ENCODE data around the gene TSHZ1. TPM values are rescaled to one million over a fixed set of nuclear protein-coding genes. Genes with fewer than 3 reads are reported as not detected.
A peak's percentile ranks its signal among the peaks of the same experiment; 100 is the strongest.

The TSHZ1 gene
- total and polyA plus RNA-seq, 2 of the 8 experiments (the other 6 are each of a cell fraction or from before 2014, with no cell fraction given), result 0.03 to 0.32 TPM

DNA sequence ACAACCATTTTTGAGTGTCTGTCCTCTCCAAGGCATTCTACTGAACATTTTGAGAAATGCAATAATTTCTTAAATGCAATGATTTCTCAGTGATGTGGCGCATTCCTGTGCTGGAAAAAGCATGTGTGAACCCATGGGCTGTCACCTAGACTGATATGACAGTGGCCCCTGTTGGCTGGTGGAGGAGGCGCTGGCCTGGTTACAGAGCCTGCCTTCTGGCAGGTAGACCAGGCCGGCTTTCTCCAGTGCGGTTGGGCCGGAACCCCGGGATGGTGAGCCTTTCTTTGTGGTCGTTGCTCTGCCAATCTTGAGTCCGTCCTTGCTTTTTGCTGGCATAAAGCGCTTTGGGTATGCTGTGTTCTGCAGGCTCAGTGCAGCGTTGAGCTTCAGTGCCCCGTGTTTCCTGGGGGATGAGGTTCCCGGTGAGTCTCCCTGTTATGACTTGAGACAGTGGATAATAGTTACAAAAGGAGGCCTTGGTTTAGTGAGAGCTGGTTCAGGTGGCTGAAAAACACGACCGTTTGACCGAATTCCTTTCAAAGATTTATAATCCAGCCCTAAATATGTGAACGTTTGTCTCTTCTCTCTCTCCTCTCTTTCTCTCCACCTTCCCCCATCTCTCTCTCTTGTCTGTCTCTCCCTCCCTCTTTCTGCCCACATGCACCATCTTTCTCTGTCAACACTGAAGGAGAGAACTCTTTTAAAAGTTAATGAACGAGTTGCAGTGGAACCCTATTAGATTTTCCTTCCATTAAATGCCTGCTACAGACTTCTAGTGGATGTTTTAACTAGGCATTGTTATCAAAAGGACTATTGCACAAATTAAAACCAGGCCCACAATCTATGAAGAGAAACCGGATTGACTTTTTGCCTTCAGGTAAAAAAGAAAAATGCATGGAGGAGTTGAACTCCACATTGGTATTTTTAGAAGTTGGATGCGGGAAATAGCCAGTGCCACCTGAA, 34.0 kb downstream of the TSHZ1 start (continued):
- TF ChIP-seq TEAD4 (IDR thresholded peaks at IDR 0.05; ENCODE audit: low read depth, low read length), result 0 out of 2 replicates have a peak, but pooled peaks have one; percentile 13
- no peak for TF ChIP-seq BACH1 (IDR thresholded peaks at IDR 0.05; ENCODE audit: low read length)
- TF ChIP-seq BCL11A (IDR thresholded peaks at IDR 0.05; ENCODE audit: low read depth in 2 of 2, low read length in 2 of 2), result no peak
- peak; percentile 68 to 77 for TF ChIP-seq RAD21 (IDR thresholded peaks at IDR 0.05 in 1 of 2, conservative IDR thresholded peaks at IDR 0.05 in 1 of 2; ENCODE audit: low read depth in 2 of 2, low read length in 2 of 2)
- no peak for TF ChIP-seq CHD2 (IDR thresholded peaks at IDR 0.05; ENCODE audit: low read length)
- TF ChIP-seq EZH2 (IDR thresholded peaks at IDR 0.05; ENCODE audit: low read depth, low read length, severe bottlenecking), result no peak
- TF ChIP-seq CBX8 (IDR thresholded peaks at IDR 0.05; ENCODE audit: borderline replicate concordance, low read depth, low read length), result no peak
- TF ChIP-seq RFX5 (IDR thresholded peaks at IDR 0.05; ENCODE audit: borderline replicate concordance, low read depth, low read length), result no peak
- TF ChIP-seq TCF12 (IDR thresholded peaks at IDR 0.05; ENCODE audit: low read depth, low read length), result no peak
- no peak for TF ChIP-seq CREB1 (IDR thresholded peaks at IDR 0.05)
- TF ChIP-seq, protein P1, sequence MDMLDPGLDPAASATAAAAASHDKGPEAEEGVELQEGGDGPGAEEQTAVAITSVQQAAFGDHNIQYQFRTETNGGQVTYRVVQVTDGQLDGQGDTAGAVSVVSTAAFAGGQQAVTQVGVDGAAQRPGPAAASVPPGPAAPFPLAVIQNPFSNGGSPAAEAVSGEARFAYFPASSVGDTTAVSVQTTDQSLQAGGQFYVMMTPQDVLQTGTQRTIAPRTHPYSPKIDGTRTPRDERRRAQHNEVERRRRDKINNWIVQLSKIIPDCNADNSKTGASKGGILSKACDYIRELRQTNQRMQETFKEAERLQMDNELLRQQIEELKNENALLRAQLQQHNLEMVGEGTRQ (IDR thresholded peaks at IDR 0.05; ENCODE audit: low read length), result no peak
- TF ChIP-seq KDM1A (IDR thresholded peaks at IDR 0.05; ENCODE audit: borderline replicate concordance, low read length), result no peak
- TF ChIP-seq RNF2 (IDR thresholded peaks at IDR 0.05; ENCODE audit: borderline replicate concordance, low read depth, low read length, missing control alignments, poor library complexity, severe bottlenecking), result no peak
- no peak for TF ChIP-seq TAF1 (IDR thresholded peaks at IDR 0.05; ENCODE audit: low read depth, low read length)
- no peak for TF ChIP-seq EGR1 (IDR thresholded peaks at IDR 0.05; ENCODE audit: borderline replicate concordance, low read depth, low read length)
